GM18508 (cell line): Measurements from ENCODE around the gene RAD51B.

Experiments used
- ATAC-seq: cut with Tn5 transposase; IDR thresholded peaks from one replicate; pipeline ENCODE4 v1.9.1; 2021; ENCODE audit warnings: moderate number of reproducible peaks; ENCODE audit not compliant: insufficient read depth, unreplicated experiment

The RAD51B gene

GRCh38 chr14:68668531-68668930 is 849.0 kb downstream of the RAD51B start:
- ATAC-seq, result no peak

DNA sequence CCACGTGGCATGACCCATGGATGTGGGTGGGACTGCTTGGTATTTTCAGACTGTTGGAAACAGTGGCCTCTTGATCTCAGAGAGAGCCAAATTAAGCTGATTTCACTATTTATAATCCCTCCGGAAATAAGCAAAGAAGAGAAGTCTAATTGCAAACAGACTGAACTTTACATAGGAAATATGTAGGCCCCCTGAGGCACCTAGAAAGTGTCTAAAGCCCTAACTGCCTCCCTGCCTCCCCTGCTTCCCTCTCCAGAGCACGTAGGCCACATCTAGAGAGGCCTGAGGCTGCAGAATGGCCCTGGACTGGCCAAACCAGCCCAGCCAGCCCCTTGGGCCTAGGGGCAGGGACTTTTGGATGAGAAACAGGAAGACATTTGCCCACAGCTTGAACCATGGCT is 849.5 kb downstream of the RAD51B start:
- ATAC-seq, result no peak

GRCh38 chr14:68669603-68670358 is 850.2 kb downstream of the RAD51B start:
- ATAC-seq, result no peak

- no peak for ATAC-seq
Measured at GRCh38 chr14:68670359-68670715, 850.8 kb downstream of the RAD51B start.

DNA sequence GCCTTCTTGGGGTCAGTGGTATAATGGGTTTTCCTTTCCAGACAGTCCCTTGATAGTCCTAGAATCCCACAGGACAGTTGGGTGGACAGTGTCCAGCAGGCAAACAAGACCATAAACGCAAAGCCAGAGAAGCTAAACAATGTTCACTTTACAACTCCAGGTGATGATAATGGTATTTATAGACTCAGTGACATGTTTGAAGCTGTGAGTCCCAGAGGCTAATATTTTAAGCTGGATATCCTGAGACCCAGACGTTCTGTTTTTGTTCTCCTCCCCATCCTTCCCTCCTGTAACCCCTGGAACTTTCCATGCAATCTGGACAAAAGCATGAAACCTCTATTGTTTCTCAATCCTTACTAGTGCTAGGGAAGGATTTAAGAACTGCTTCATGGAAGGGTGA is 852.3 kb downstream of the RAD51B start:
- no peak for ATAC-seq

DNA sequence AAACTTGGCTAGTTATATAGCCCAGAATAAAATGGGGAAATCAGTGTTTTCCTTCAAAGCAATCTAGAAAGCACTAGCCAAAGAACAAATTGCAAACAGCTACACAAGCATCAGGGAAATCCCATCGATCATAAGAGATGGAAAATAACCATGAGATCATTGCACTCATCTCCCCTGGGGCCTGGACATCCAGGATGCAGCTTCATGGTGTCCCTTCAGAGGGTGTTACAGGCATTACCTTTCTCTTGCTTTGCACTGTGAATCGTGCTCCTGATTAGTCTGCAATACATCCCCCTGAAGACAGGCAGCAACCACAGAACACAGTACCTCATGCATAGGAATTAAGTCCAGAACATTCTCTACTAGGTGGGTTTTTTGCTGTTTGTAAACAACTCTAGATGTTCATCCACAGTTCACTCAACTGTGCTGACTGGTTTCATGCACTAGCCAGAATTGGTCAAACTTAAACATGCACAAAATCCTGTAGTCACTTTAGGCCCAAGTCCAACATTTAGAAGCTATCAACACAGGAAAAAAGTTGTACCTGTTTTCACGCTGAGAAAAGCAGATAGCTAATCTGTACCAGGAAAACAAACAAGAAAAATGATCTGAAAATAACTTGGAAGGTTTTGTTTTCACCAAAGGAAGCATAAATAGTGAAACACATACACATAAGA is 853.2 kb downstream of the RAD51B start:
- ATAC-seq, result no peak

DNA sequence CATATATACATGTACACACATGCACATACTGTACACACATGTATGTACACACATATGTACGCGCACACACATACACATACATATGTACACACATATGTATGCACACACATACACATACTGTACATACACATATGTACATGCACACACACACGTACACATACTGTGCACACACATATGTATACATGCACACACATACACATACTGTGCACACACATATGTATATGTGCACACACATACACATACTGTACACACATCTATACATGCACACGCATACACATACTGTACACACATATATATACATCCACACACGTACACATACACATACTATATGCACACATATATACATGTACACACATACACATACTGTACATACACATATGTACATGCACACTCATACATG is 853.9 kb downstream of the RAD51B start:
- no peak for ATAC-seq

- no peak for ATAC-seq
Measured at GRCh38 chr14:68674538-68675232, 855.1 kb downstream of the RAD51B start.

DNA sequence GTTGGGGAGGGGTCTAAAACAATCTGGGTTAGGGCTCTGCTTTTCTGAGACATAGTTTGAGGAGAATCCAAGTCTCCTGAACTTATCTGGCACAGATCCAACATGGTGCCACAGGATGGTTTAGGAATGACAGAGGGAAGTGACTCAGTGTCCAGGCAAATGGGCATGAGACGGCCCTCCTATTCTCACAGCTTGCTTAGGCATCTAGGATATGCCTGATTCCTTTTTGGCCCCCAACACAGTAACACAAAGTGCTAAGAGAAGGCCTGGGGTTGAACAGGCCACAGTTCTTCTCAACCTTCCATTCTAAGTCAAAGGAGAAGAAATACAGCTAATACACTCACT is 855.6 kb downstream of the RAD51B start:
- ATAC-seq, result no peak

DNA sequence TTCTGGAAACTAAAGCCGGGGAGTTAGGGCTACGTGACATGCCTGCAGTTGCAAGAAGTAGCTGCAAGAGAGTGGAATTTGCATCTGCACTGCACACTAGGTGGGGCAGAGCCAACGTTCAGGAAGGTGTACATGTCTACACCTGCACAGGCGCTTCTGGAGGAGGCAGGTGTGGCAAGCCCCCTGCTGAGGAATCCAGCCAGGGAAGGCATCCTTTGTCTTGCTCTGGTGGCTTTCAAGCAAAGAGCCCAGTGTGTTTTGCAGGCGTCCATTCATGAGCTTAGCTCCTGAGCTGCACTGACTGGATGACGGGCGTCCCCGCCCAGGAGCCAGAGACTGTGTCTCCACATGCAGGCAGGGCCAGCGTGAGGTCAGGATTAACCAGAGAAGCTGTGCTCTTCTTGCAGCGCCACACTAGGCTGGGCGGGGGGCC is 856.9 kb downstream of the RAD51B start:
- no peak for ATAC-seq

GRCh38 chr14:68677476-68677875 is 857.9 kb downstream of the RAD51B start:
- no peak for ATAC-seq

GRCh38 chr14:68677901-68678300 is 858.3 kb downstream of the RAD51B start:
- ATAC-seq, result no peak

GRCh38 chr14:68678471-68678870 is 858.9 kb downstream of the RAD51B start:
- no peak for ATAC-seq

DNA sequence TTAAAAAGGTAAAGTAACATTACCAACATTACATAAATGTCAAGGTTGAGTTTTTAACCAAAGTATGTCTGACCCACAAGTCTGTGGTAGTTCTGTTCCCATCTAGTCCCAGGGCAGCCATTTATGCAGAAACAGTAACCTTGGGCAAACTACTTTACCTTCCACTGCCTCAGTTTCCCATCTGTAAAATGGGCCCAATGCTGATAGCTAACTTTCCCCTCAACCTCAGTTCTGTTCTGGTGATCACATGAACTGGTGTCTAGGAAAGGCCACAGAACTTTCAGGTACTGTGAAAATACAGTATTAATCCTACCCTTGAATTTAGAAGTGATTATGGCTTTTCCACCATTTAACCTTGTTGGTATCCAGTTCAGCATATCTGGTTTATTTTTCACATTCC is 859.7 kb downstream of the RAD51B start:
- no peak for ATAC-seq

GRCh38 chr14:68679746-68680467 is 860.3 kb downstream of the RAD51B start:
- no peak for ATAC-seq

GRCh38 chr14:68680541-68681051 is 861.0 kb downstream of the RAD51B start:
- ATAC-seq, result no peak

DNA sequence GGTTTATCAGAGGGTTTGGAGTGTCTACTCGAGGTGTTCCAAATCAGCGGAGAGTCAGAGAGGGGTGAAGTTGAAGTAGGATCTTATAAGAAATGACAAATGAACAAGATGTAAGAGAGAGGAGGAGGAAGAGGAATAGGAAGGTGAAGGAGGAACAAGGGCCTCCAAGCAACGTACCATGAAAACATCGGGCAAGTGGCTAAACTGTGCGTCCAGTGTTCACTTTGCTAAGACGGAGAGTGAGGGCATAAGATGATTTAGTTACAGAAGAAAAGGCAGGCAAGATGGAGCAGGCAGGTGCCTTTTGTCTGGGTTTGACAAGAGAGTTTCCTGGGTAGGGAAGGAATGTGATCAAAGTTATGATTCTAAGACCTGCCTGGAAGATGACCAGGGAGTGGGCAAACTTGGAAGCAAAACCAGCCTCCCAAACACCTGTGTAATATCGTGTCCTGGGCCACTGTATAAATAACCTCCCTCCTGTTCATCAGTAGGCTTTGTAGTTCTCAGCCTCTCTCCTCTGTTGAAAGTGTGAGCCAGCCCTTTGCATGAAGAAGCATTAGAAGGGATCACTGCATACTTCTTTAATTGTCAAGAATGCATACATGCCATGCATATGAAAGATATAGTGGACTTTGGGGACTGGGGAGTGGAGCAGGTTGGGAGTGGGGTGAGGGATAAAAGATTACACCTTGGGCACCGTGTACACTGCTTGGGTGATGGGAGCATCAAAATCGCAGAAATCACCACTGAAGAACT is 861.9 kb downstream of the RAD51B start:
- no peak for ATAC-seq

DNA sequence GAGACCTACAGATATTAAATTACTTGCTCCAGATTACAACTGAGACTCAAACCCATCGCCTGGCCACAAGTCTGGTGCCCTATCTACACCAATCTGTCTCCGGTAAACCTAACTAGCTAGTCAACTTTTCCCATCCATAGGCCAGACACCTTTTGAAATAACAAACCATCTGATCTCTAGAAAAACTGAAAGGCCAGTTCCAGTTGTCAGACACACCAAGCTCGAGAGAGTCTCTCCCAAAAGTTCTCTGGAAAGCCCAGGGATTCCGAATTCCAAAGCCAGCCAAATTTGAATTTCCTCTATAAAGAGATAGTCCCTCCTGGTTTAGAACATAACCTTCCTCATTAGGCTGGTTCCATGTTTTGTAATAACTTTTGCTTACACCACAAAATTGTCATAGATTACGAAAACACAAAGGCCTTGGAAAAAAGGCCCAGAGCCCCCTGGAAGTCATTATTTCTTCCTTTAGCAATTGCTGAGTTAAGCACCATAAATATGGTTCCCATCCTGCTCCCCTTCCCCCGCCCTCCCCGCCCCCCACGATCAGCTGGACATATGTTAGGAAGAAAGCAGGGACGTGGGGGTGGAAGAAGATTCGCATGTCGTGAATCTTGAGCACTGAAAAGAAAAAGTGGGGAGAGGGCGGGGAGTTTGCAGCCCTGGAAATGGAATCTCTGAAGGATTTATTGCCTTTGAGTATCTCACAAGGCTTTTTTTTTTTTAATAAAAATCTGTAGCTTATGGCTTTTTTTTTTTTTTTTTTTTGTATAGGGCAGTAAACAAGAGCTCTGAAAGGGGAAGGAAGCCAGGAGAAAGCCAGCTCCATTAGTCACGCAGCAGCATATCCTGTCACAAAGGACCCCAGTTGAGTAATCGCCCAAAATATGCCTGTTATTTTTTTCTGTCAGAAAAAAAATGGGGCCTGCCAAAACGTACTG is 862.9 kb downstream of the RAD51B start:
- no peak for ATAC-seq

GRCh38 chr14:68683326-68683725 is 863.7 kb downstream of the RAD51B start:
- no peak for ATAC-seq
